Astrocyte (in vitro differentiated cells and primary cell): ENCODE data around the gene NKAIN1. TPM values are rescaled to one million over a fixed set of nuclear protein-coding genes. Genes with fewer than 3 reads are reported as not detected.

Source experiments
- DNase-seq: peaks from one replicate; pipeline ENCODE4 v3.0.0-alpha.2; 2010; ENCODE audit warnings: low read depth
- FAIRE-seq: peaks from 2 replicates; lab custom pipeline; 2011; peaks lifted over from hg19 to GRCh38; lab: Jason Lieb, UNC
- H2AFZ ChIP-seq: 2 replicates; pipeline ENCODE4 v1.6.0; 2012; ENCODE audit warnings: low read depth, low read length, inconsistent platforms
- H3K27ac ChIP-seq: 2 replicates; pipeline ENCODE4 v1.5.1; 2011; ENCODE audit warnings: low read depth, low read length, inconsistent platforms
- H3K27me3 ChIP-seq: 2 replicates; pipeline ENCODE4 v1.6.0; 2011; ENCODE audit warnings: low read length, inconsistent platforms; ENCODE audit not compliant: insufficient read depth
- H3K36me3 ChIP-seq: 2 replicates; pipeline ENCODE4 v1.5.1; 2011; ENCODE audit warnings: low read length, inconsistent platforms; ENCODE audit not compliant: insufficient read depth
- H3K4me1 ChIP-seq: 2 replicates; pipeline ENCODE4 v1.5.1; 2011; ENCODE audit warnings: low read length, inconsistent platforms; ENCODE audit not compliant: insufficient read depth
- H3K4me2 ChIP-seq: 2 replicates; pipeline ENCODE4 v1.6.0; 2012; ENCODE audit warnings: low read length, inconsistent platforms
- H3K4me3 ChIP-seq: 2 replicates; pipeline ENCODE4 v1.5.1; 2011; ENCODE audit warnings: low read depth, mild to moderate bottlenecking, low read length, inconsistent platforms; ENCODE audit not compliant: insufficient read depth
- H3K79me2 ChIP-seq: 2 replicates; pipeline ENCODE4 v1.6.0; 2012; ENCODE audit warnings: mild to moderate bottlenecking, low read length, inconsistent platforms; ENCODE audit not compliant: insufficient read depth
- H3K9ac ChIP-seq: 2 replicates; pipeline ENCODE4 v1.6.0; 2012; ENCODE audit warnings: mild to moderate bottlenecking, low read length, inconsistent platforms
- H3K9me3 ChIP-seq: 2 replicates; pipeline ENCODE4 v1.5.1; 2012; ENCODE audit warnings: low read depth, mild to moderate bottlenecking, low read length, inconsistent platforms; ENCODE audit not compliant: insufficient read depth
- H4K20me1 ChIP-seq: 2 replicates; pipeline ENCODE4 v1.6.0; 2012; ENCODE audit warnings: low read length, inconsistent platforms; ENCODE audit not compliant: insufficient read depth
- H3K27ac Mint-ChIP-seq: one replicate; pipeline ENCODE4 v1.8.0; 2021; ENCODE audit warnings: mild to moderate bottlenecking, mixed read lengths; ENCODE audit not compliant: unreplicated experiment
- H3K27me3 Mint-ChIP-seq: one replicate; pipeline ENCODE4 v1.8.0; 2021; ENCODE audit warnings: low read depth, mixed read lengths; ENCODE audit not compliant: unreplicated experiment
- H3K36me3 Mint-ChIP-seq: one replicate; pipeline ENCODE4 v1.8.0; 2021; ENCODE audit warnings: low read depth, mixed read lengths; ENCODE audit not compliant: unreplicated experiment
- H3K4me1 Mint-ChIP-seq: one replicate; pipeline ENCODE4 v1.8.0; 2021; ENCODE audit warnings: low read depth, mixed read lengths; ENCODE audit not compliant: unreplicated experiment
- H3K4me3 Mint-ChIP-seq: one replicate; pipeline ENCODE4 v1.8.0; 2021; ENCODE audit warnings: mild to moderate bottlenecking, moderate library complexity, mixed read lengths; ENCODE audit not compliant: unreplicated experiment
- H3K9me3 Mint-ChIP-seq: one replicate; pipeline ENCODE4 v1.8.0; 2021; ENCODE audit warnings: mild to moderate bottlenecking, mixed read lengths; ENCODE audit not compliant: unreplicated experiment
- CTCF ChIP-seq: IDR thresholded peaks from 2 replicates; pipeline ENCODE4 v1.5.1; 2011; ENCODE audit warnings: low read depth, mild to moderate bottlenecking, inconsistent platforms, low read length, moderate library complexity; ENCODE audit not compliant: insufficient read depth
- EZH2 ChIP-seq: IDR thresholded peaks from 2 replicates; pipeline ENCODE4 v1.6.1; 2012; ENCODE audit warnings: mild to moderate bottlenecking, low read length, inconsistent platforms; ENCODE audit not compliant: insufficient read depth
- total RNA-seq: library from RNA; stranded (reverse); gene quantifications from 2 replicates; pipeline ENCODE4 v1.2.1, GENCODE V29; 2021

NKAIN1 gene
- total RNA-seq, 1 donor from 2014 or later, result 5.6 TPM

GRCh38 chr1:31273619-31274018 is 33.9 kb upstream of the NKAIN1 start:
- no peak overlapping the region for H3K4me3 ChIP-seq
- no peaks in the 10 kb centered on the region for H3K27me3 ChIP-seq
- TF ChIP-seq EZH2, result no peak
- TF ChIP-seq CTCF, result no peak
- H3K4me2 ChIP-seq, result no peak overlapping the region
- H3K79me2 ChIP-seq, result peaks cover 2% of the 10 kb centered on the region
- H3K9ac ChIP-seq, result no peak overlapping the region
- no peaks in the 10 kb centered on the region for H3K27me3 Mint-ChIP-seq
- H4K20me1 ChIP-seq, result peaks cover 30% of the 10 kb centered on the region
- H3K9me3 Mint-ChIP-seq, result no peaks in the 10 kb centered on the region
- H3K4me3 Mint-ChIP-seq, result no peak overlapping the region
- H3K36me3 ChIP-seq, result peaks cover 44% of the 10 kb centered on the region
- DNase-seq, result no peak
- no peak for FAIRE-seq
- H3K27ac ChIP-seq, result no peak overlapping the region
- peaks cover under 1% of the 10 kb centered on the region for H3K4me1 Mint-ChIP-seq
- H3K27ac Mint-ChIP-seq, result no peak overlapping the region
- no peaks in the 10 kb centered on the region for H3K9me3 ChIP-seq
- H3K4me1 ChIP-seq, result no peaks in the 10 kb centered on the region
- no peak overlapping the region for H2AFZ ChIP-seq
- peaks cover 14% of the 10 kb centered on the region for H3K36me3 Mint-ChIP-seq

GRCh38 chr1:31272369-31272768 is 32.7 kb upstream of the NKAIN1 start:
- no peak for FAIRE-seq

More at GRCh38 chr1:31272369-31272768, 32.7 kb upstream of the NKAIN1 start:
- Mint-ChIP-seq H3K27me3 (no peaks in the 10 kb centered on the region), H3K36me3 (peaks cover 20% of the 10 kb centered on the region), H3K27ac (no peak overlapping the region), H3K4me1 (peaks cover under 1% of the 10 kb centered on the region), H3K4me3 (no peak overlapping the region), H3K9me3 (no peaks in the 10 kb centered on the region)
- Histone ChIP-seq H3K27ac (no peak overlapping the region), H3K79me2 (no peaks in the 10 kb centered on the region), H3K36me3 (peaks cover 48% of the 10 kb centered on the region), H2AFZ (no peak overlapping the region), H3K4me2 (no peak overlapping the region), H3K4me1 (no peaks in the 10 kb centered on the region), H3K9me3 (no peaks in the 10 kb centered on the region), H3K27me3 (no peaks in the 10 kb centered on the region), H3K4me3 (no peak overlapping the region), H3K9ac (no peak overlapping the region), H4K20me1 (peaks cover 28% of the 10 kb centered on the region)
- TF ChIP-seq EZH2 (no peak), CTCF (no peak)
- no peak for DNase-seq
